Natural killer cell (primary cell): ENCODE data around the gene GLOD4. TPM values are rescaled to one million over a fixed set of nuclear protein-coding genes. Genes with fewer than 3 reads are reported as not detected.
A peak's percentile ranks its signal among the peaks of the same experiment; 100 is the strongest.
"Not testable (repeated sequence)": the region's sequence is repeated elsewhere in the genome, so short reads cannot be mapped to it uniquely, and the experiment has no call there.

Source experiments
- ATAC-seq, 3 donors: fragments of 150-1000 bp in 2 of 3; fragments of 200-7000 bp in 1 of 3; cut with Tn5 transposase; 1 replicate in 1 of 3; 2 replicates in 2 of 3; pipeline ENCODE4 v1.10.0; 2021; ENCODE audit warnings: mild to moderate bottlenecking in 2 of 3, moderate library complexity in 2 of 3
- DNase-seq, 2 donors: peaks; one replicate each; pipeline versions ENCODE4 v3.0.0 to v3.0.0-alpha.2; 2013 to 2021; ENCODE audit warnings: mixed read lengths in 1 of 2
- H3K27ac ChIP-seq: one replicate; pipeline ENCODE4 v1.5.1; 2013; ENCODE audit warnings: mild to moderate bottlenecking, low read length
- H3K27me3 ChIP-seq: one replicate; pipeline ENCODE4 v1.6.1; 2013; ENCODE audit warnings: low read length; ENCODE audit not compliant: control insufficient read depth, insufficient read depth
- H3K36me3 ChIP-seq: one replicate; pipeline ENCODE4 v1.6.1; 2013; ENCODE audit warnings: low read length; ENCODE audit not compliant: control insufficient read depth, insufficient read depth
- H3K4me1 ChIP-seq: one replicate; pipeline ENCODE4 v1.6.1; 2013; ENCODE audit warnings: low read length; ENCODE audit not compliant: control insufficient read depth, insufficient read depth
- H3K4me3 ChIP-seq: one replicate; pipeline ENCODE4 v1.5.1; 2013; ENCODE audit warnings: low read length
- H3K9me3 ChIP-seq: one replicate; pipeline ENCODE4 v1.6.1; 2013; ENCODE audit warnings: low read length; ENCODE audit not compliant: control insufficient read depth, insufficient read depth
- H3K27ac Mint-ChIP-seq, 2 donors: one replicate each; pipeline ENCODE4 v1.8.0; 2022; ENCODE audit warnings: mild to moderate bottlenecking in 2 of 2, mixed read lengths in 2 of 2, moderate library complexity in 1 of 2
- H3K27me3 Mint-ChIP-seq, 2 donors: one replicate each; pipeline ENCODE4 v1.8.0; 2022; ENCODE audit warnings: low read depth in 2 of 2, mixed read lengths in 2 of 2
- H3K36me3 Mint-ChIP-seq: one replicate; pipeline ENCODE4 v1.8.0; 2022; ENCODE audit warnings: mixed read lengths
- H3K4me1 Mint-ChIP-seq, 2 donors: one replicate each; pipeline ENCODE4 v1.8.0; 2022; ENCODE audit warnings: mixed read lengths in 2 of 2
- H3K4me3 Mint-ChIP-seq: one replicate; pipeline ENCODE4 v1.8.0; 2022; ENCODE audit warnings: mild to moderate bottlenecking, moderate library complexity, mixed read lengths
- H3K9me3 Mint-ChIP-seq, 2 donors: one replicate each; pipeline ENCODE4 v1.8.0; 2022; ENCODE audit warnings: mixed read lengths in 2 of 2
- WGBS: methylation state at CpG from one replicate; pipeline ENCODE4 v1.1.7; 2013; ENCODE audit warnings: missing lambda C conversion rate; ENCODE audit not compliant: insufficient coverage; 5-methylcytosine and 5-hydroxymethylcytosine counted together
- intact Hi-C: fragments of 100-400 bp; cut with micrococcal nuclease; formaldehyde crosslinking; loops from one replicate; pipeline ENCODE4 v1.14.2; 2022
- total RNA-seq, 4 donors: library from RNA; stranded (reverse); fragments of 120-200 nt in 1 of 4; gene quantifications; one replicate each; pipeline versions ENCODE4 v1.2.3 to v1.2.4, GENCODE V29; 2013 to 2022
- TF ChIP-seq, protein P1 (sequence below): fragments of 200-600 bp; IDR thresholded peaks from one replicate; pipeline ENCODE4 v1.8.0; 2022; ENCODE audit warnings: antibody characterized with exemption

Gene GLOD4
- total RNA-seq, 3 donors from 2014 or later (not counting 1 experiment from before 2014, with no cell fraction given), result 62.5 to 67.1 (median 63.5) TPM

DNA sequence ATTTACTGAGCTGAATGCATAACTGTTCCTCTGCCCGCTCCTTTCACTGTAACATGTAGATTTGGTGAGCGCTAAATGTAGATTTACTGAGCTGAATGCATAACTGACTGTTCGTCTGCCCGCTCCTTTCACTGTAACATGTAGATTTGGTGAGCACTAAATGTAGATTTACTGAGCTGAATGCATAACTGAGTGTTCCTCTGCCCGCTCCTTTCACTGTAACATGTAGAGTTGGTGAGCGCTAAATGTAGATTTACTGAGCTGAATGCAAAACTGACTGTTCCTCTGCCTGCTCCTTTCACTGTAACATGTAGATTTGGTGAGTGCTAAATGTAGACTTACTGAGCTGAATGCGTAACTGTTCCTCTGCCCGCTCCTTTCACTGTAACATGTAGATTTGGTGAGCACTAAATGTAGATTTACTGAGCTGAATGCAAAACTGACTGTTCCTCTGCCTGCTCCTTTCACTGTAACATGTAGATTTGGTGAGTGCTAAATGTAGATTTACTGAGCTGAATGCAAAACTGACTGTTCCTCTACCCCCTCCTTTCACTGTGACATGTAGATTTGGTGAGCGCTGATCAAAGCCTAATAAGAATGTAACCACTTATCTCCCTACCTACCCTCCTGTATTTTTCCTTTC, 26.6 kb downstream of the GLOD4 start:
- intact Hi-C loops, H3K9me3 ChIP-seq, H3K4me3 Mint-ChIP-seq, DNase-seq, H3K27ac ChIP-seq, H3K27me3 Mint-ChIP-seq, H3K36me3 Mint-ChIP-seq, H3K9me3 Mint-ChIP-seq, H3K4me3 ChIP-seq, ATAC-seq, H3K27me3 ChIP-seq: not testable (repeated sequence)
- Mint-ChIP-seq H3K4me1 (peaks cover 13 to 23% of the 10 kb centered on the region in 2 donors), H3K27ac (peak overlapping the region in 1 of 2 donors; percentile 44)
- 97% methylated on average over 9 of the region's 9 CpGs for WGBS
- Histone ChIP-seq H3K36me3 (peaks cover 16% of the 10 kb centered on the region), H3K4me1 (peaks cover 18% of the 10 kb centered on the region)

DNA sequence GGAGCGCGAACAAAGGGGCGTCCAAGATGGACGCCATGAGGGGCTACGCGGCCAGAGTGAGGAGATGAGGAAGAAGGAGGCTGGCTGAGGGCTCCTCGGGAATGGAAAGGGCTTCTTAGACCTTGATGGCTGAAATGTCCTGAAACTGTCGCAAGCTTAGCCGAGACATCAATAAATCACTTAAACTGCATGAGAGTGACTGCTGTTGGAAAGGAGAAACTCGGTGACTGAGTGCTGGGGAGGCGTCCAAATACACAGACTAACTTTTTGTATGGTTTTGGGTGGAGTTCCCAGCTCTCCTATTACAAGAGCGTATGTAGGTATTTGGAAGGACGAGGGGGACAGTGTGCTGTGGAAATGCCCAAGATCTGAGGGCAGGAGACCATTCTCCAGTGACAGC, 28.7 kb downstream of the GLOD4 start:
- H3K36me3 ChIP-seq, result no peaks in the 10 kb centered on the region
- DNase-seq, result no peak
- no peaks in the 10 kb centered on the region for H3K9me3 ChIP-seq
- Mint-ChIP-seq H3K27me3 (no peaks in the 10 kb centered on the region), H3K9me3 (no peaks in the 10 kb centered on the region), H3K27ac (peak overlapping the region in 1 of 2 donors; percentile 39), H3K36me3 (no peaks in the 10 kb centered on the region), H3K4me3 (peak overlapping the region; percentile 78), H3K4me1 (peaks cover 17 to 36% of the 10 kb centered on the region in 2 donors)
- no peak overlapping the region for H3K4me3 ChIP-seq
- 94% methylated on average over 12 of the region's 13 CpGs for WGBS
- peaks cover 19% of the 10 kb centered on the region for H3K4me1 ChIP-seq
- H3K27ac ChIP-seq, result no peak overlapping the region
- no peak for ATAC-seq
- intact Hi-C loops, result no loop called here
- no peaks in the 10 kb centered on the region for H3K27me3 ChIP-seq
- TF ChIP-seq, protein P1, sequence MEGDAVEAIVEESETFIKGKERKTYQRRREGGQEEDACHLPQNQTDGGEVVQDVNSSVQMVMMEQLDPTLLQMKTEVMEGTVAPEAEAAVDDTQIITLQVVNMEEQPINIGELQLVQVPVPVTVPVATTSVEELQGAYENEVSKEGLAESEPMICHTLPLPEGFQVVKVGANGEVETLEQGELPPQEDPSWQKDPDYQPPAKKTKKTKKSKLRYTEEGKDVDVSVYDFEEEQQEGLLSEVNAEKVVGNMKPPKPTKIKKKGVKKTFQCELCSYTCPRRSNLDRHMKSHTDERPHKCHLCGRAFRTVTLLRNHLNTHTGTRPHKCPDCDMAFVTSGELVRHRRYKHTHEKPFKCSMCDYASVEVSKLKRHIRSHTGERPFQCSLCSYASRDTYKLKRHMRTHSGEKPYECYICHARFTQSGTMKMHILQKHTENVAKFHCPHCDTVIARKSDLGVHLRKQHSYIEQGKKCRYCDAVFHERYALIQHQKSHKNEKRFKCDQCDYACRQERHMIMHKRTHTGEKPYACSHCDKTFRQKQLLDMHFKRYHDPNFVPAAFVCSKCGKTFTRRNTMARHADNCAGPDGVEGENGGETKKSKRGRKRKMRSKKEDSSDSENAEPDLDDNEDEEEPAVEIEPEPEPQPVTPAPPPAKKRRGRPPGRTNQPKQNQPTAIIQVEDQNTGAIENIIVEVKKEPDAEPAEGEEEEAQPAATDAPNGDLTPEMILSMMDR, result no peak

DNA sequence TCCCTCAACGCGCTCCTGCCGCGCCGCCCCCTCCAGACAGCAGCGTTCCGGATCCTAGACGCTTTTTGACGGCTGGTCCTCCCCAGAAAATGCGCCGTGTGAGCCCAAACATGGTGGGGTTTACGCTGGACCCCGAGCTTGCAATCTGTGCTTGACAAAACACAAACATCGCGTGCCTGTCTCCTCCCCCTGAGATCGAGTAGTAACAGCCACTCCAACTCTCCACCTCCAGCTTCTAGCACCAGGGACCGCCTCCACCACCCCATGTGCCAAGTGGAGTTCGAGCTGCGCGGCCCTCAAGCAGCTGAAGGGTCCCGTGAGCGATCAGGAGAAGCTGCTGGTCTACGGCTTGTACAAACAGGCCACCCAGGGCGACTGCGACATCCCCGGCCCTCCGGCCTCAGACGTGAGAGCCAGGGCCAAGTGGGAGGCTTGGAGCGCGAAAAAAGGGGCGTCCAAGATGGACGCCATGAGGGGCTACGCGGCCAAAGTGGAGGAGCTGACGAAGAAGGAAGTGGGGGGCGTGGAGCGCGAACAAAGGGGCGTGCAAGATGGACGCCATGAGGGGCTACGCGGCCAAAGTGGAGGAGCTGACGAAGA, 29.4 kb downstream of the GLOD4 start:
- Mint-ChIP-seq H3K4me1 (peaks cover 23 to 42% of the 10 kb centered on the region in 2 donors), H3K4me3 (peak overlapping the region; percentile 94), H3K27ac (peak overlapping the region; percentile 84 to 89), H3K27me3 (no peaks in the 10 kb centered on the region), H3K36me3 (no peaks in the 10 kb centered on the region), H3K9me3 (no peaks in the 10 kb centered on the region)
- Histone ChIP-seq H3K4me1 (peaks cover 19% of the 10 kb centered on the region), H3K36me3 (no peaks in the 10 kb centered on the region), H3K9me3 (no peaks in the 10 kb centered on the region), H3K27ac (peak overlapping the region; percentile 54), H3K4me3 (peak overlapping the region; percentile 58), H3K27me3 (no peaks in the 10 kb centered on the region)
- DNase-seq, result no peak
- intact Hi-C loops, result loop anchor here (1.0 kb wide), 2 partner anchors 30 to 341 kb away; partner anchors contain the start of genes GLOD4 and MRM3
- peak in 2 of 3 donors; percentile 8 to 15 for ATAC-seq
- TF ChIP-seq, protein P1, result no peak
- WGBS, result 33% methylated on average over 42 of the region's 43 CpGs

DNA sequence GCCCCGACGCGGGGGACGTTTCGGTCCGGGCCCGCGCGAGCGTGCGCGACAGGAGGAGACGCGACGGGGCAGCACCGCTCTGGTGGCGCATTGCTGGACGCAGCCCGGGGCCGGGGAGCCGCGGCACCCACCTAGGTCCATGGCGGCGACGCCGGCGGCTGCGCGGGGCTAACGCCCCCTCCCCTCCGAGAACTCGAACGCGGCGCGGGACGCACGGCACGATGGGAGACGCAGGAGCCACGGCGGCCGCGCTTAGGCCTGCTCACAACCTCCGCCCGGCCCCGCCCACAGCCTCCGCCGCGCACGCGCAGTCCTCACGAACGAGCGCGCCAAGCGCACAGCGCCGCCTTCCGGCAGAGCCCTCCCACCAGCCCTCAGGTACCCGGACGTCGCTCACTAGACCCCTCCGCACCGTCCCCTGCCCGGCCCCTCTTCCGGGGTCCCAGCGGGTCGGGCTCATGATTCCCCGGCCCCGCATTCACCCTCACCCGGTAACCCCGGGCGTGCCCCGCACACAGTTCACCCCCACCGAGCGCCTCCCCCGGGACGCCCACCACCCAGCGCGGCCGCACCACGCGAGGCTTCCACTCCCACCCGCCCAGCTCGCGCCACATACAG, 30.0 kb downstream of the GLOD4 start, which contains the start of gene GEMIN4:
GEMIN4 (minus strand) TSS at position 263 of the 618 bp plus-strand sequence; CDS start at position 141, 122 bp downstream.
- peaks cover 19% of the 10 kb centered on the region for H3K4me1 ChIP-seq
- H3K4me1 Mint-ChIP-seq, result peaks cover 23 to 42% of the 10 kb centered on the region in 2 donors
- peak; percentile 97 to 99 for DNase-seq
- no peaks in the 10 kb centered on the region for H3K9me3 Mint-ChIP-seq
- peak within 1 kb of the TSS; percentile 54 for H3K27ac ChIP-seq
- no peaks in the 10 kb centered on the region for H3K27me3 Mint-ChIP-seq
- TF ChIP-seq, protein P1, result peak; percentile 92
- H3K4me3 Mint-ChIP-seq, result peak within 1 kb of the TSS; percentile 94
- H3K36me3 Mint-ChIP-seq, result no peaks in the 10 kb centered on the region
- H3K36me3 ChIP-seq, result peaks cover 3% of the 10 kb centered on the region
- ATAC-seq, result peak; percentile 91 to 98 (median 93)
- no peaks in the 10 kb centered on the region for H3K9me3 ChIP-seq
- peak within 1 kb of the TSS; percentile 84 to 89 for H3K27ac Mint-ChIP-seq
- under 1% methylated on average over 87 of the region's 87 CpGs for WGBS
- H3K4me3 ChIP-seq, result peak within 1 kb of the TSS; percentile 58
- no peaks in the 10 kb centered on the region for H3K27me3 ChIP-seq
- intact Hi-C loops, result loop anchor here (1.0 kb wide), 2 partner anchors 30 to 341 kb away; partner anchors contain the start of genes GLOD4 and MRM3
